HepG2 (cell line): ENCODE data around the gene COA7. TPM values are rescaled to one million over a fixed set of nuclear protein-coding genes. Genes with fewer than 3 reads are reported as not detected.

ENCODE experiments used
- ATAC-seq: fragments of 200-7000 bp; cut with Tn5 transposase; 3 replicates; pipeline ENCODE4 v1.9.1; 2020; ENCODE audit warnings: mild to moderate bottlenecking, moderate library complexity
- BruUV-seq: library from RNA; stranded (reverse); fragments of 400-500 nt; replicated peaks from 2 replicates; lab custom pipeline; 2021; lab: Mats Ljungman, UMichigan
- CTCF ChIA-PET: fragments of 300-600 bp; formaldehyde crosslinking; extraction: SDS; loops from one replicate; lab custom pipeline; 2021; ENCODE audit warnings: low total read pairs, inconsistent platforms, low intra/inter-chr PET ratio; lab: Yijun Ruan, JAX
- POLR2A ChIA-PET: fragments of 350-600 bp; sonication (Branson Sonifier 250); formaldehyde crosslinking; loops from one replicate; lab custom pipeline; 2020; ENCODE audit warnings: antibody characterized with exemption, inconsistent platforms; lab: Yijun Ruan, JAX
- DNase-seq: peaks from one replicate; pipeline ENCODE4 v3.0.0-alpha.2; 2015; ENCODE audit warnings: low spot score
- FAIRE-seq: peaks from 3 replicates; lab custom pipeline; 2011; peaks lifted over from hg19 to GRCh38; lab: Jason Lieb, UNC
- H2AFZ ChIP-seq: one replicate; pipeline ENCODE4 v1.6.1; 2011; ENCODE audit warnings: low read length, inconsistent platforms
- H3K27ac ChIP-seq: fragments of 300-600 bp; 3 replicates; pipeline ENCODE4 v1.8.0; 2011; ENCODE audit warnings: mixed run types, mild to moderate bottlenecking, mixed read lengths, low read length, inconsistent platforms; ENCODE audit not compliant: insufficient read depth; ENCODE audit errors: extremely low read length
- H3K27me3 ChIP-seq, 2 experiments: fragments of 200-600 bp in 1 of 2; 2 replicates in 1 of 2; 3 replicates in 1 of 2; pipeline versions ENCODE4 v1.6.0 to v1.8.0; 2011; ENCODE audit warnings: low read length in 2 of 2, mild to moderate bottlenecking in 2 of 2, moderate library complexity in 2 of 2, inconsistent platforms in 1 of 2; ENCODE audit not compliant: insufficient read depth in 2 of 2, control insufficient read depth in 1 of 2
- H3K36me3 ChIP-seq, 2 experiments: fragments of 200-600 bp in 1 of 2; replicated peaks in 1 of 2; 2 replicates in 1 of 2; 3 replicates in 1 of 2; pipeline versions ENCODE4 v1.5.1 to v1.8.0; 2011; ENCODE audit warnings: low read length in 2 of 2, inconsistent platforms in 1 of 2; ENCODE audit not compliant: insufficient read depth in 2 of 2, control insufficient read depth in 1 of 2
- H3K4me1 ChIP-seq: 2 replicates; pipeline ENCODE4 v1.5.1; 2012; ENCODE audit warnings: low read length, inconsistent platforms; ENCODE audit not compliant: insufficient read depth
- H3K4me2 ChIP-seq: 2 replicates; pipeline ENCODE4 v1.6.0; 2011; ENCODE audit warnings: low read depth, low read length, inconsistent platforms
- H3K4me3 ChIP-seq, 3 experiments: fragments of 200-600 bp in 1 of 3; sonication (generic), shearing (Covaris generic) in 1 of 3; replicated peaks in 1 of 3; 2 replicates each; pipeline ENCODE4 v1.5.1; 2011 to 2016; ENCODE audit warnings: low read length in 3 of 3, inconsistent platforms in 2 of 3, low read depth in 2 of 3, mild to moderate bottlenecking in 2 of 3, control low read depth in 1 of 3, mixed read lengths in 1 of 3; ENCODE audit not compliant: insufficient read depth in 1 of 3
- H3K79me2 ChIP-seq: one replicate; pipeline ENCODE4 v1.6.1; 2011; ENCODE audit warnings: low read length, inconsistent platforms; ENCODE audit not compliant: insufficient read depth
- H3K9ac ChIP-seq: 2 replicates; pipeline ENCODE4 v1.6.0; 2011; ENCODE audit warnings: mild to moderate bottlenecking, low read depth, low read length, inconsistent platforms; ENCODE audit not compliant: insufficient read depth
- H3K9me3 ChIP-seq: 2 replicates; pipeline ENCODE4 v1.5.1; 2012; ENCODE audit warnings: mild to moderate bottlenecking, low read length
- H4K20me1 ChIP-seq: 2 replicates; pipeline ENCODE4 v1.6.0; 2011; ENCODE audit warnings: inconsistent platforms, mild to moderate bottlenecking, low read length, moderate library complexity; ENCODE audit not compliant: insufficient read depth
- ARID2 ChIP-seq: sonication (generic); formaldehyde crosslinking; IDR thresholded peaks from 2 replicates; pipeline ENCODE4 v1.8.1; 2022; ENCODE audit warnings: mild to moderate bottlenecking, missing genetic modification reagents, borderline replicate concordance
- CREB1 ChIP-seq, 2 experiments: fragments of 450-650 bp in 1 of 2; IDR thresholded peaks; 2 replicates each; pipeline ENCODE4 v1.6.1; 2016 to 2017; ENCODE audit warnings: control low read depth in 1 of 2, mild to moderate bottlenecking in 1 of 2, missing compliant biosample characterization in 1 of 2, missing genetic modification characterization in 1 of 2
- HNF4A ChIP-seq: sonication (generic); formaldehyde crosslinking; IDR thresholded peaks from 2 replicates; pipeline ENCODE4 v1.4.0; 2020; ENCODE audit warnings: missing genetic modification reagents
- HNF4G ChIP-seq, 2 experiments: sonication (generic) in 1 of 2; formaldehyde crosslinking in 1 of 2; IDR thresholded peaks; 2 replicates each; pipeline versions ENCODE4 v1.4.0 to v1.6.1; 2011 to 2020; ENCODE audit warnings: borderline replicate concordance in 2 of 2, low read depth in 2 of 2, mild to moderate bottlenecking in 2 of 2, low read length in 1 of 2, missing genetic modification reagents in 1 of 2, moderate library complexity in 1 of 2
- ISL2 ChIP-seq: sonication (generic); formaldehyde crosslinking; IDR thresholded peaks from 2 replicates; pipeline ENCODE4 v1.5.0; 2020; ENCODE audit warnings: missing genetic modification reagents
- JUND ChIP-seq: sonication (generic); formaldehyde crosslinking; IDR thresholded peaks from 2 replicates; pipeline ENCODE4 v1.8.0; 2022; ENCODE audit warnings: mild to moderate bottlenecking, missing genetic modification reagents
- NFE2L2 ChIP-seq: fragments of 150-350 bp; IDR thresholded peaks from 2 replicates; pipeline ENCODE4 v1.6.1; 2014; ENCODE audit warnings: low read length
- NR2F6 ChIP-seq, 2 experiments: IDR thresholded peaks; 2 replicates each; pipeline ENCODE4 v1.6.1; 2016; ENCODE audit warnings: antibody characterized with exemption in 1 of 2, mild to moderate bottlenecking in 1 of 2
- RARA ChIP-seq: IDR thresholded peaks from 2 replicates; pipeline ENCODE4 v1.6.1; 2016; ENCODE audit warnings: missing genetic modification reagents, missing compliant biosample characterization
- RORA ChIP-seq: sonication (generic); formaldehyde crosslinking; IDR thresholded peaks from 2 replicates; pipeline ENCODE4 v1.5.0; 2020; ENCODE audit warnings: mild to moderate bottlenecking, missing genetic modification reagents, moderate library complexity
- SETDB1 ChIP-seq: sonication (generic); formaldehyde crosslinking; IDR thresholded peaks from 2 replicates; pipeline ENCODE4 v1.5.1; 2020; ENCODE audit warnings: missing genetic modification reagents, mild to moderate bottlenecking, borderline replicate concordance
- ZNF367 ChIP-seq: sonication (generic); formaldehyde crosslinking; IDR thresholded peaks from 2 replicates; pipeline ENCODE4 v1.4.0; 2020; ENCODE audit warnings: missing genetic modification reagents, borderline replicate concordance
- WGBS: methylation state at CpG from one replicate; pipeline ENCODE4 v1.1.6; 2017; ENCODE audit warnings: low lambda C conversion rate; 5-methylcytosine and 5-hydroxymethylcytosine counted together
- in situ Hi-C: cut with HindIII; loops from 2 replicates; pipeline ENCODE4 v1.10.0; 2017; ENCODE audit warnings: low pct_unique_long_range_greater_than_20kb; ENCODE audit not compliant: extremely low pct_ligation_motif_present
- intact Hi-C: fragments of 100-400 bp; cut with micrococcal nuclease; formaldehyde crosslinking; loops from one replicate; pipeline ENCODE4 v1.10.0; 2022; ENCODE audit not compliant: unreplicated experiment
- polyA plus RNA-seq, 8 experiments: library from polyadenylated mRNA; depleted of rRNA in 3 of 8; stranded (reverse) in 7 of 8; unstranded in 1 of 8; fragments of >200 nt; fragmentation: Illumina TruSeq in 4 of 8; extraction: Trizol in 4 of 8; gene quantifications; 2 replicates each; pipeline versions ENCODE4 v1.2.1 to v1.2.3, GENCODE V29; 2011 to 2016; ENCODE audit warnings: low read depth in 4 of 8, missing spikeins in 1 of 8, mixed read lengths in 1 of 8; ENCODE audit not compliant: insufficient read depth in 1 of 8
- total RNA-seq, 5 experiments: library from RNA; depleted of rRNA; stranded (reverse); fragments of >200 nt; fragmentation: Illumina TruSeq; extraction: Trizol; gene quantifications; 2 replicates each; pipeline ENCODE4 v1.2.3, GENCODE V29; 2016; ENCODE audit warnings: low read depth in 1 of 5

Gene COA7
- total and polyA plus RNA-seq, 2 of the 13 experiments (the other 11 are each of a cell fraction or from before 2014, with no cell fraction given): 12.3 to 30.4 TPM

DNA sequence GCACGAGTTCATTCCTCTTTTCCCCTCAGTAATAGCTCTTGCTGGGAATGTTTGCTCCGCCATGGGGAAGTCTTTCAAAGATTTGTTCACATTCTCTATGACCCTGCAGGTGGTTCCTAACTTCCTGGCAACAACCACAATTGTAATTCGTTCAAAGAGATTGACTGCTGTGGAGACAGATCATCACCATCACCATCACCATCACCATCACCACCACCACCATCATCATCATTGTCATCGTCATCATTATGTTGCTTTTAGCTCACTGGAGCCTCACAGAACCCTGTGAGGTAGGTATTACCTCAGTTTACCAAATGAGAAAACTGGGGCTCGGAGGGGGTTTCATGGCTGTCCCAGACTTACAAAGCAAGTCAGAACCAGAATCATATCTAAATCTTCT is 30.9 kb downstream of the COA7 start:
- Histone ChIP-seq H3K9ac (no peak overlapping the region), H3K27ac (no peak overlapping the region), H3K27me3 (peaks cover 0 to 2% of the 10 kb centered on the region in 2 experiments; a peak in 2 of 5 replicates), H3K4me1 (peaks cover 36% of the 10 kb centered on the region), H3K4me3 (no peak overlapping the region), H3K79me2 (no peaks in the 10 kb centered on the region), H2AFZ (no peak overlapping the region), H3K36me3 (no peaks in the 10 kb centered on the region), H3K9me3 (no peaks in the 10 kb centered on the region), H4K20me1 (no peaks in the 10 kb centered on the region), H3K4me2 (no peak overlapping the region)
- BruUV-seq: no TSS peak
- ChIA-PET CTCF (no interaction called here), POLR2A (no interaction called here)
- in situ Hi-C loops (no loop called here), intact Hi-C loops (loop anchor here (5.0 kb wide), 1 partner anchor 115 kb away; the partner anchor contains the start of gene TUT4)
- TF ChIP-seq CREB1 (IDR thresholded peaks at IDR 0.05) (peak; percentile 84), CREB1 (CRISPR knock-in tag; IDR thresholded peaks at IDR 0.05) (no peak), NFE2L2 (no peak)
- FAIRE-seq (no peak), ATAC-seq (no peak), DNase-seq (no peak)
- 33% methylated on average over 5 of the region's 5 CpGs for WGBS

DNA sequence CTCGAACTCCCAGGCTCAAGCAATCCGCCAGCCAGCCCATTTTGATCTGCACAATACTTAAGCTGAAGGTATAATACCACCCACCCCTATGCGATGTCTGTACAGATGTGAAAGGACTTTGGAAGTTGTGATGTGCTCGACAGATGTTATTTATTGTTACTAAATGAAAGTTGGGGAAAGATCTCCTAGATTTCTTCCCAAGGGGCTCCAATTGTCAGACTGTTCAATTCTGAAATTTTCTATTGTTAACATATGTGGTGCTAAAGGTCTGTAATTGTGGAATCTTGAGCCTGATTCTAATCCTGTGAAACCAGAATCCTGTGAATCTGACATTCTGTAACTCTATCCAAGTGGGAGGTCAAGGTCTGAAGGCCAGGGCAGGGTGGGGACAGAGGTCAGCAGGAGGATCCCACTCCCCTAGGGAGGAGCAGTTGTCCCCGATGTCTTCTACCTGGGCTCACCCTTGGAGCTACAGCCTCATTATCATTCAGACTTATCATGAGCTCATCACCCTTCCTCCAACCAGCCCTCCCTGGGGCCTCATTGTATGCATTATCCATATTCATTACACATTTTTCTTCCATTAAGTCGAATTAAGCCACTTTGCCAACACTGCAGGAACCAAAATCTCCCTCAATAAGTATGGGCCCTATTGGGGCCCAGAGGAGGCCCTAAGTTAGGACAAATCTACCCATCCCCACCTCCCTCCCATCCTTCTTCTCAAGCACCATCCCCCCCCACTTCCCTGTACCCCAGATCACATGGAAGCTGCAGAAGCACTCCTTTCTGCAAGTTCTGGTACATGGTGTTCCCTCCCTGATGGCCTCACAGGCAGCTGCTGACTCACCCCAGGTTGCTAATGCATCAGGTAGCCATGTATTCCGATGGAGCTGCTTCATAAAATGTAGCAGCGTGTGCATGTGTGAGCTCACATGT is 32.9 kb downstream of the COA7 start:
- 30% methylated on average over 4 of the region's 8 CpGs for WGBS

More for the DNA sequence above, 32.9 kb downstream of the COA7 start:
- H3K9ac ChIP-seq: no peak overlapping the region
- in situ Hi-C loops: no loop called here
- peaks cover 36% of the 10 kb centered on the region for H3K4me1 ChIP-seq
- TF ChIP-seq JUND (CRISPR knock-in tag) (no peak), ZNF367 (no peak), RARA (CRISPR knock-in tag) (0 out of 2 replicates have a peak, but pooled peaks have one; percentile 36), HNF4G (IDR thresholded peaks at IDR 0.05; ENCODE audit: borderline replicate concordance, low read depth, low read length) (0 out of 2 replicates have a peak, but pooled peaks have one; percentile 31), HNF4G (CRISPR knock-in tag; IDR thresholded peaks at IDR 0.05; ENCODE audit: borderline replicate concordance, low read depth) (no peak), ARID2 (CRISPR knock-in tag) (no peak), SETDB1 (CRISPR knock-in tag) (no peak), ISL2 (CRISPR knock-in tag) (no peak), RORA (no peak), HNF4A (CRISPR knock-in tag) (peak; percentile 53; the same call in 1 of the 2 replicates), NR2F6 (IDR thresholded peaks at IDR 0.05) (peak; percentile 30; the same call in 1 of the 2 replicates), NR2F6 (CRISPR knock-in tag; IDR thresholded peaks at IDR 0.05) (no peak)
- TF ChIP-seq, all 625 proteins: peak for 4
- no peak for DNase-seq
- intact Hi-C loops: loop anchor here (5.0 kb wide), 1 partner anchor 113 kb away; the partner anchor contains the start of gene TUT4
- BruUV-seq: no TSS peak
- Histone ChIP-seq H4K20me1 (no peaks in the 10 kb centered on the region), H3K79me2 (no peaks in the 10 kb centered on the region), H2AFZ (no peak overlapping the region), H3K4me2 (peak overlapping the region; percentile 45), H3K27me3 (peaks cover 0 to 3% of the 10 kb centered on the region in 2 experiments; a peak in 2 of 5 replicates), H3K9me3 (no peaks in the 10 kb centered on the region), H3K27ac (no peak overlapping the region), H3K36me3 (no peaks in the 10 kb centered on the region), H3K4me3 (no peak overlapping the region)
- ChIA-PET POLR2A (interaction anchor here (0.7 kb wide), 1 partner anchor 12 kb away, joined by 3 read pairs; no protein-coding TSS in a partner anchor), CTCF (no interaction called here)
- ATAC-seq: peak; percentile 15; the same call in 2 of the 3 replicates
- no peak for FAIRE-seq
